Subcutaneous adipose tissue (tissue), 4 donors: ENCODE data around the gene SNX11. TPM values are rescaled to one million over a fixed set of nuclear protein-coding genes. Genes with fewer than 3 reads are reported as not detected.

Experiments
- CTCF ChIP-seq: fragments of 450-650 bp; IDR thresholded peaks from one replicate; pipeline ENCODE4 v1.5.1; 2016; ENCODE audit warnings: low read depth, mild to moderate bottlenecking, control low read depth, antibody characterized with exemption, moderate library complexity
- total RNA-seq, 4 donors: library from RNA; depleted of rRNA; stranded (reverse); fragments of >200 nt; gene quantifications; one replicate each; pipeline ENCODE4 v1.1.0, GENCODE V29; 2016

Gene SNX11
- total RNA-seq, 4 donors from 2014 or later = 11.9 to 30.9 (median 15.2) TPM

GRCh38 chr17:48150597-48151001, 43.0 kb downstream of the SNX11 start:
- no peak for TF ChIP-seq CTCF

- no peak for TF ChIP-seq CTCF
These were observed 43.7 kb downstream of the SNX11 start for GRCh38 chr17:48151220-48151619.

GRCh38 chr17:48152289-48152688, 44.7 kb downstream of the SNX11 start:
- no peak for TF ChIP-seq CTCF

- TF ChIP-seq CTCF = no peak
These were observed 46.3 kb downstream of the SNX11 start for GRCh38 chr17:48153691-48154358.

GRCh38 chr17:48155889-48156611, 48.5 kb downstream of the SNX11 start:
- no peak for TF ChIP-seq CTCF

GRCh38 chr17:48159232-48159631, 51.7 kb downstream of the SNX11 start:
- no peak for TF ChIP-seq CTCF

- TF ChIP-seq CTCF = no peak
These were observed 52.9 kb downstream of the SNX11 start for GRCh38 chr17:48160177-48161081.
